ENCODE measurements around the gene LRRC8D. TPM values are rescaled to one million over a fixed set of nuclear protein-coding genes. Genes with fewer than 3 reads are reported as not detected.

LRRC8D gene
- total RNA-seq, 4 donors from 2014 or later: 4.7 to 8.5 (median 6.5) TPM

DNA sequence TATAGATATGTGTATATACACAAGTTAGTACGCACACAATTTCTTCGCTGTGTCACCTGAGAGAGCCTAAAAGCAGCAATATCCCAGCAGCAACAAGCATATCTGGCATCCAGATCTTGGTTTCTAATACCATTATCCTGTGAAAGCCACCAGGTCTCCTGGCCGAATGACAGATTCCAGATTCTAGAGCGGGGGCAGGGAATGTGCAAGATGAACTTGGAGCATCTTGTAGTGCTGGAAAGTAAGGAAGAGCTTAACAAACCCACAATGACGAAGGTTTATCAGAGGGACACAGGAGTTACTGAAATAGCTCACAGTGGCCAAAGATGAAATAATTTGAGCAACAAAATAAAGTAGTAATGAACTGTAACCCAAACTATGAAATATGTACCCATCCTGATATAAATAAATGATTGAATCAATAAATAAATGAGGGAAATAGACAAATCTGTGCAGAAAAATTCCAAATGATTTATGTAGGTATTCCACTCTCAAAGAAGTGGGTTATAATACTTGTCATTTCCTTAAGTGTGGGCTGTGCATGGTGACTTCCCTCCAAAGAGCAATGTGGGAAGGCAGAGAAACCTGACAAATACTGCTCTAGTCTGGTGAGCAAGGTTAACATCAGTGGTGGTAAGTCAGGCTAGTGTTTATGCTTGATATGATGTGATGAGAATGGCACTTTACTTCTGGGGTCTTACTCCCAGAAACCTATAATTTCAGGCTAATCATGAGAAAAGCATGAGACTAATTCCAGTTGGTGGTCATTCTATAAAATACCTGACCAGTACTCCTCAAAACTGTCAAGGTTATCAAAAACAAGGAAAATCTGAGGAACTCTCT is 67.9 kb downstream of the LRRC8D start:
- Histone ChIP-seq H3K4me1 (no peaks in the 10 kb centered on the region), H3K27ac (no peak overlapping the region), H3K27me3 (no peaks in the 10 kb centered on the region), H3K4me3 (no peak overlapping the region), H3K36me3 (no peaks in the 10 kb centered on the region), H3K9me3 (no peaks in the 10 kb centered on the region)
- ATAC-seq: no peak
- 72 to 100% methylated on average over 2 to 5 of the region's 5 CpGs for whole genome bisulfite sequencing, 2 donors (ENCODE audit: low coverage in 1 of 2)
- TF ChIP-seq, protein P1, sequence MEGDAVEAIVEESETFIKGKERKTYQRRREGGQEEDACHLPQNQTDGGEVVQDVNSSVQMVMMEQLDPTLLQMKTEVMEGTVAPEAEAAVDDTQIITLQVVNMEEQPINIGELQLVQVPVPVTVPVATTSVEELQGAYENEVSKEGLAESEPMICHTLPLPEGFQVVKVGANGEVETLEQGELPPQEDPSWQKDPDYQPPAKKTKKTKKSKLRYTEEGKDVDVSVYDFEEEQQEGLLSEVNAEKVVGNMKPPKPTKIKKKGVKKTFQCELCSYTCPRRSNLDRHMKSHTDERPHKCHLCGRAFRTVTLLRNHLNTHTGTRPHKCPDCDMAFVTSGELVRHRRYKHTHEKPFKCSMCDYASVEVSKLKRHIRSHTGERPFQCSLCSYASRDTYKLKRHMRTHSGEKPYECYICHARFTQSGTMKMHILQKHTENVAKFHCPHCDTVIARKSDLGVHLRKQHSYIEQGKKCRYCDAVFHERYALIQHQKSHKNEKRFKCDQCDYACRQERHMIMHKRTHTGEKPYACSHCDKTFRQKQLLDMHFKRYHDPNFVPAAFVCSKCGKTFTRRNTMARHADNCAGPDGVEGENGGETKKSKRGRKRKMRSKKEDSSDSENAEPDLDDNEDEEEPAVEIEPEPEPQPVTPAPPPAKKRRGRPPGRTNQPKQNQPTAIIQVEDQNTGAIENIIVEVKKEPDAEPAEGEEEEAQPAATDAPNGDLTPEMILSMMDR (IDR thresholded peaks at IDR 0.05): no peak
- TF ChIP-seq POLR2A (IDR thresholded peaks at IDR 0.05) (no peak), EP300 (IDR thresholded peaks at IDR 0.05) (no peak), POLR2AphosphoS5 (IDR thresholded peaks at IDR 0.05) (no peak)

DNA sequence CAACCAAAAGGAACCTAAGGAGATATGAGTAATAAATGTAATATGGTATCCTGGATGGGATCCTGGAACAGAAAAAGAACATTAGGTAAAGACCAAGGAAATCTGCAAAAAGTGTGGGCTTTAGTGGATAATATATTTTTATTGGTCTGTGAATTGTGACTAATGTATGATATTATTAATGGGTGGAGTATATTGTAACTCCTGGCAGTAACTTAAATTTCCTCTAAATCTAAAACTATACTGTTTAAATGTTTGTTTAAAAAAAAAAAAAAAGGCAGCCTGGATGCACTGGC is 68.4 kb downstream of the LRRC8D start:
- Histone ChIP-seq H3K27me3 (no peaks in the 10 kb centered on the region), H3K4me1 (no peaks in the 10 kb centered on the region), H3K9me3 (no peaks in the 10 kb centered on the region), H3K27ac (no peak overlapping the region), H3K36me3 (no peaks in the 10 kb centered on the region), H3K4me3 (no peak overlapping the region)
- TF ChIP-seq POLR2AphosphoS5 (IDR thresholded peaks at IDR 0.05) (no peak), POLR2A (IDR thresholded peaks at IDR 0.05) (no peak), EP300 (IDR thresholded peaks at IDR 0.05) (no peak)
- TF ChIP-seq, protein P1 (IDR thresholded peaks at IDR 0.05): no peak
- ATAC-seq: no peak

DNA sequence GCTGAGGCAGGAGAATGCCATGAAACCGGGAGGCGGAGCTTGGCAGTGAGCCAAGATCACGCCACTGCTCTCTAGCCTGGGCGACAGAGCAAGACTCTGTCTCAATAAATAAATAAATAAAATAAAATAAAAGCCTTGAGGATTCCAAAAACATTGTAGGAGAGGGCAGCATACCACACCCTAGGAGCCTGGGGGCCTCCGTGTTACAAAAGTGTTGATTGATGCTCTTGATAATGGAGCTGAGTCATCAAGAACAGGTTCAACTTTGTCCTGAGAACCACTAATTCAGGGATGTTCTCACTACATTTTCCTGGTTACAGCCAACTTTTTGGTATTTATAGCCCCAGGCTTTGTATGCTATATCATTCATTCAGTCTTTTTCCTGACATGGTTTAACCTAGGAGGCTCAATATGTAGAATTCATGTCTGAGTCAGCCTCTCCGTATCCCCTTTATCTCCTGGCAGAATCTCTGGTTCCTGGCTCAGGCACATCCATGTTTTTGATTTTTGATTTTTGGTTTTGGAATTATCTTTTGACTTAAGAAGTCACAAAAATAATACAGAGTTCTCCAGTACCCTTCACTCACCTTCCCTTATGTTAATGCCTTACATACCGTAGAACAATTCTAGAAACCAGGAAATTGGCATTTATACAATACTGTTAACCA is 69.4 kb downstream of the LRRC8D start:
- 49 to 69% methylated on average over 7 of the region's 7 CpGs for WGBS, 2 donors (ENCODE audit: low coverage in 1 of 2)
- no peaks in the 10 kb centered on the region for H3K4me1 ChIP-seq
- H3K27ac ChIP-seq: no peak overlapping the region
- H3K27me3 ChIP-seq: no peaks in the 10 kb centered on the region
- TF ChIP-seq, protein P1 (IDR thresholded peaks at IDR 0.05): no peak
- TF ChIP-seq EP300 (IDR thresholded peaks at IDR 0.05) (no peak), POLR2AphosphoS5 (IDR thresholded peaks at IDR 0.05) (no peak), POLR2A (IDR thresholded peaks at IDR 0.05) (no peak)
- no peak for ATAC-seq
- H3K9me3 ChIP-seq: no peaks in the 10 kb centered on the region
- no peaks in the 10 kb centered on the region for H3K36me3 ChIP-seq
- no peak overlapping the region for H3K4me3 ChIP-seq

DNA sequence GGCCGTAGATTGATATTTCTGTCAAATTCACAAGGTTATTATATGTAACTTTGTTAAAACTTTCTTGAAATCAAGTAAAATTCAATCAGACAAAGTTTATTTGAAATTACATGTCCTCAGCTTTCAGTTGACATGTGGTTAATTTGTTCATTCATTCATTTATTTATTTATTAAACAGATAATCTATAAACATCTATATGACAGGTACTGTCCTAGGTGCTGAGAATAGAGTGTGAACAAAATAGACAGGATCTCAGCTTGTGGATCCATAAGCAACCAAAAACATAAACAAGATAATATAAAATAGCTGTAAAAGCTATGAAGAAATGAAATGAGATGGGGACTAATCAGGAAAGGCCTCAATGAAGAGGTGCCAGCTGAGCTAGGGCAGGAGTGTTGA is 72.0 kb downstream of the LRRC8D start:
- no peaks in the 10 kb centered on the region for H3K4me1 ChIP-seq
- H3K27ac ChIP-seq: no peak overlapping the region
- H3K36me3 ChIP-seq: no peaks in the 10 kb centered on the region
- ATAC-seq: no peak
- no peaks in the 10 kb centered on the region for H3K27me3 ChIP-seq
- no peak for TF ChIP-seq POLR2A (IDR thresholded peaks at IDR 0.05)
- TF ChIP-seq, protein P1 (IDR thresholded peaks at IDR 0.05): no peak
- no peak for TF ChIP-seq EP300 (IDR thresholded peaks at IDR 0.05)
- TF ChIP-seq POLR2AphosphoS5 (IDR thresholded peaks at IDR 0.05): no peak
- no peak overlapping the region for H3K4me3 ChIP-seq
- H3K9me3 ChIP-seq: no peaks in the 10 kb centered on the region
- WGBS, 2 donors (ENCODE audit: low coverage in 1 of 2): 100% methylated on average over 1 of the region's 1 CpG
